Measurements from ENCODE around the gene ITSN1.
"Not testable (repeated sequence)": the region's sequence is repeated elsewhere in the genome, so short reads cannot be mapped to it uniquely, and the experiment has no call there.

The ITSN1 gene

DNA sequence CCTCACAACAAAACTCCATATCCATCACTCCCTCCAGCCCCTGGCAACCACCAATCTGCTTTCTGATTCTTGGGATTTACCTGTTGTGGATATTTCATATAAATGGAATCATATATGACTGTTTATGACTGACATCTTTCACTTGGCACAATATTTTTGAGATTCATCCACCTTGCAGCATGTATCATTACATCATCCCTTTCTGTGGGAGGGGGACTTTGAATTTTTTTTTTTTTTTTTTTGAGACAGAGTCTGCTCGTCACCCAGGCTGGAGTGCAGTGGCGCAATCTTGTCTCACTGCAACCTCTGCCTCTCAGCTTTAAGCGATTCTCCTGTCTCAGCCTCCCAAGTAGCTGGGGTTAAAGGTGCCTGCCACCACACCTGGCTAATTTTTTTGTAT, 128.2 kb downstream of the ITSN1 start:
- no peak for DNase-seq (ENCODE audit: low read depth)

DNA sequence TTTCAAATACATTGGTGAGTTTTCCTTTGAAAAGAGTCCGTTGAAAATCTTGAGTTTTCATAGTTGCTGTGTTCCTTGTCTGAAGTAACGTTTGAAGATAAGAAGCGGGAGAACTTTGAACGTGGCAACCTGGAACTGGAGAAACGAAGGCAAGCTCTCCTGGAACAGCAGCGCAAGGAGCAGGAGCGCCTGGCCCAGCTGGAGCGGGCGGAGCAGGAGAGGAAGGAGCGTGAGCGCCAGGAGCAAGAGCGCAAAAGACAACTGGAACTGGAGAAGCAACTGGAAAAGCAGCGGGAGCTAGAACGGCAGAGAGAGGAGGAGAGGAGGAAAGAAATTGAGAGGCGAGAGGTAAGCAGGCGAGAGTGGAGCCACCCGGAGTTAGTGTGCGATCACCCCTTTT, 129.7 kb downstream of the ITSN1 start:
- no peak for DNase-seq (ENCODE audit: low read depth)

DNA sequence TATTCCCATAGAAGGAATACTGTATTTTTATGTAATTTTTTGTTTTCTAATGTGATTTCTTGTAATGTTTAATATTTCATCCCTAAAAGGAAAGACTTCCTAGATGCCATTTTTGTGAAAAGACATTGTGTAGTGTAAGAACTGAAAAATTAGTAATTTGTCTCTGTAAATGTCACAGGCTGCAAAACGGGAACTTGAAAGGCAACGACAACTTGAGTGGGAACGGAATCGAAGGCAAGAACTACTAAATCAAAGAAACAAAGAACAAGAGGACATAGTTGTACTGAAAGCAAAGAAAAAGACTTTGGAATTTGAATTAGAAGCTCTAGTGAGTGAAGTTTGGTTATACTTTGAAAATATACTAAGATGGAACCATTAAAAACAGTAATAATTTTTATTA, 132.2 kb downstream of the ITSN1 start:
- no peak for DNase-seq (ENCODE audit: low read depth)

DNA sequence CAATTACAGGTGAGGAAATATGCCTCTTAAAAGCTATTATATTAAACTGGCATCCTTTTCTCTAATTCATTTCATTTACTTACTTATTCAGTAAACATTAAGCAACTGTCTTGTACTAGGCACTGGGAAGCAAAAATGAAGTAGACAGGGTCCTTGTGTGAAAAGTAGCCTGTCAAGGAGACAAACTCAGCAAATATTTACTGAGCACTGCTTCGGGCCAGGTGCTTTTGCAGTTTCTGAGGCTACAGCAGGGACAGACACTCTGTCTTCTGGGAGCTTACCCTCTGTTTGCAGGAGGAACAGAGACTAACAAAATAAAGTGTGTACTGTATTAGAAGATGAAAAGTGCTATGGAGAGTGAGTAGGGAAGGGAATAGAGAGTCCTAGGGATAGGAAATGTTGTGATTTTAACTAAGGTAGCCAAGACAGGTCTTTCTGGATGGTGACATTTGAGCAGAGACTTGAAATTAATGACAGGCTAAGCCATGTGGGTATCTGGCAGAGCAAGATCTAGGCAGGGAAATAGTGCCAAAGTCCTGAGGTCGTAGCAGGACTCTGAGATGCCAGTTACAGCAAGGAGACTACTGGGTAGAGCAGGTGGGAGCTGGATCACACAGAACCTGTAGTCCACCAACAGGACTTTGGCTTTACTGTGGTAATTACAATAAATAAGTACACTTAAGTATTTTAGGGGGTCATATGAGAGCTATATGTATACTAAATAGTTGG, 133.0 kb downstream of the ITSN1 start:
- DNase-seq (ENCODE audit: low read depth) = no peak

DNA sequence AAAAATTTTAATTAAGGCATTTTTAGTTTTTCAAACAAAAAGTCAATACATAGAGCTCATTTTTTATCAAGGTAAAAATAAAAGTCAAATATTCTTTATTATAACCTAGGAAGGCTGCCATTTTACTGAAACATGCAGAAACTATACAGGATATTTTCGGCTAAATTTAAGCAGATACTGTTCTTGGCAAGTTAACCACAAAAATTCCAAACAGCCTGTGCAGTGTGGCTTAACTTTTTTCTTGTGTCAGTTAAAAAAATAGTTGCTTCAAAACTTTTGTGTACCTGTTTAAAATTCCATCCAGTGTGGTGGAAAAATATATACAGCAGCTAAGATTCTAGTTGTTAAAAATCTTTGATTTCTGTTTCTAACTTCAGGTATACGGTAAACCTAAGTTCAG, 138.3 kb downstream of the ITSN1 start:
- no peak for DNase-seq (ENCODE audit: low read depth)

DNA sequence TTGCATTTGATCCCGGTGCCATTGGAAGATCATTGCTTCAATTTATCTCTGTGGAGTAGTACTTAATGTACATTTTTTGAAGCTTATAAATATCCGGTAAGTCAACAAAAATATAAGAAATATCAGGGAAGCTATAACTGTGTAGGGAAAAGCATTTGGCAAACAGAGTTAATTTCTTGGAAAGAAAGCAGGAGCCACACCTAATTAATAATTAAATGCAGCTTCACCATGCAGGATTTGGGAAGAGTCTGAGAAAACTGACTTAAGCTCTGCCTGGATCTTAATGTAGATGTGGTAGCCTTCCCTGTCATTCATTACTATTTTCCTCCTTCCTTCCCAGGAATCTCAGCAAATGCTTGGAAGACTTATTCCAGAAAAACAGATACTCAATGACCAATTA, 138.8 kb downstream of the ITSN1 start:
- no peak for DNase-seq (ENCODE audit: low read depth)

DNA sequence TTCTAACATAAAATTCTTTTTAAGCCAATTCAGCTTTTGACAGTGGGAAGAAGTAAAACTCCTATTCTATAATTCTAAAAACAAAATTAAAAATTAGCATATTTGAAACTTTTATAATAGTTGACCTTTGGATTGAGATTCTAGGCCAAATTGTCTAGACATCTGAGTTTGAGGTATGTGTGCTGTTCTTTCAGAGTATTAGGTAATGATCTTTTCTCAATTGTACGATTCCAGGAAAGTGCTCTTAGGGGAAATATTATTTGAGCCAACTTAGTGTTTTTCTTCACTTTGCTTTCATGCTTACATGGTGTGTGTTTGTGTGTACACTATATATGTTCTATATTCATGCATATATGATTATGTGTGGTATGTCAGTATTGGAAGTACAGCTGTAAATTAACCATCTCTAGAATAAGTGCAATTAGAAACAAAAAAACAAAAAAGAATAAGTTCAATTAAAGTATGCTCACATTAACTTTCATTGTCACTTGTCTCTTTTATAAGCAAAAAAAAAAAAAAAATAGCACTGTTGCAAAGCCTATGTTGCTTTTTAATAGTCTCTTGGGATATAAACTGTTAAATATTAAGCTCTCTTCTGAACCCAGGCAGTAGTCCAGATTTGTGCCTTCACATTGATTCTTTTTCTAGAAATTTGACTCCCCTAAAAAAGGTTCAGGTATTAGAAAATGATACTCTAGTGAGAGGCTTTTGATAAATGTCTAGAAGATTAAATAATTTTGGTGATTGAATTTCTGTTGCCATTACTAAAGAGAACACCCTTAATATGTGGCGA, 141.1 kb downstream of the ITSN1 start:
- DNase-seq (ENCODE audit: low read depth) = no peak

DNA sequence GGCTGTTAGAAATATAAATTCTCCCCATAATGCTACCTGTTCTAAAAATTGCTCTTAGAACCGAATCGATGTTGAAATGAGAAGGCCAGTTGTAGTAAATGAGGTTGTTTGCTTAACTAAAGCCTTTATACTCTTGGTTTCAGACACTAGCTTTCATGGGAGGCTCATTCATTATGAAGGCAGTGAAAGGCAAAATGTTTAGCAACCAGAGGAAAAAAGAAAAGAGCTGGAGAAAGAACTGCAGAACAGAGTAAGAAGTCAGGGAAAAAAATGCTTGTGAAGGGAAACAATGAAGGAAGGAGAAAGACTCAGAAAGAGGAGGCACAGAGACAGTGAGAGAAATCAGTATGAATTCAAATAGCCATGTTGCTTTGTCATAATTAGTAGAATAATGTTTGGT, 145.1 kb downstream of the ITSN1 start:
- no peak for DNase-seq (ENCODE audit: low read depth)

DNA sequence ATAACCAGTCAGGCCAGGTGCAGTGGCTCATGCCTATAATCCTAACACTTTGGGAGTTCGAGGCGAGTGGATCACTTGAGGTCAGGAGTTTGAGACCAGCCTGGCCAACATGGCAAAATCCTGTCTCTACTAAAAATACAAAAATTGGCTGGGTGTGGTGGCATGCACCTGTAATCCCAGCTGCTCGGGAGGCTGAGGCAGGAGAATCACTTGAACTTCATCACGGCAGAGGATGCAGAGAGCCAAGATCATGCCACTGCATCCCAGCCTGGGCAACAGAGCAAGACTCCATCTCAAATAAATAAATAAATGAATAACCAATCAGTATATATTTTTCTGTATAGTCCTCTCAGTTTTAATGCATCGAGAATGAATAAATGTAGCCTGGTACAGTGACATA, 146.1 kb downstream of the ITSN1 start:
- not testable (repeated sequence) for DNase-seq (ENCODE audit: low read depth)

DNA sequence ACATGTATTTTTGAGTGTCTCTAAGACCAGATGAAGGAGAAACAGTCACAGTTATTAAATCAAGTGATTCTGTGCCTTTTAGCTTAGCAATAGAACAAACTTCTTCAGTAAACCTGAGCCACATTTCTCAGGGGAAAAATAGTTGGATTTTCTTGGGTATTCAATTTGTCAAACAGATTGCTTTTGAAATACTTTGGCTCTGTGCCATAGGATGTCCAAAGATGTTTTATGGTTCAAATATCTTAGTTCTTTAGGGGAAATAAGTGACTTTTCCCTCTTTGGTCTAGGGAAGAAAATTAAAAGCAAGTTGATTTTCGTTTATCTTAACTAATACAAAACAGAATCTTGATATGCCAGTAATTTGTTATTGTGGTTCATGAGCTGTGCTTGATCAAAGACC, 147.4 kb downstream of the ITSN1 start:
- no peak for DNase-seq (ENCODE audit: low read depth)

DNA sequence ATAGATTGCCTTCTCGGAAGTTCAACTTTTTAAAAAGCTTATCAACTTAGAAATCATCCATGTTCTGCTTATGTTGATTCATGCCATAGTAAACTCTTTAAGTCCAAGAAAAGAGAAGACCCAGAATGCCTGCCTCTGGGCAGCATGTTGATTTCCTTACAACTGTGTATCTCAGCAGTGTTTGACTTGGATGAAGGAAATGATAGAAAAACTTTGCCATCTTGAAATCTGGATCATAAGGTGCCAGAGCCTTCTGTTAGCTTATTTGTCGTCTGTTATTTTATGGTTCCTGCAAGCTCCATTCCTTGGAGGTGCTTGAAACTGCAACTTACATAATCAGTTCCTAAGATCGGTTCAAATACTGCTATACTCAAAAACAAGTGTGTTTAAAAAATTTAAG, 148.8 kb downstream of the ITSN1 start:
- DNase-seq (ENCODE audit: low read depth) = no peak

DNA sequence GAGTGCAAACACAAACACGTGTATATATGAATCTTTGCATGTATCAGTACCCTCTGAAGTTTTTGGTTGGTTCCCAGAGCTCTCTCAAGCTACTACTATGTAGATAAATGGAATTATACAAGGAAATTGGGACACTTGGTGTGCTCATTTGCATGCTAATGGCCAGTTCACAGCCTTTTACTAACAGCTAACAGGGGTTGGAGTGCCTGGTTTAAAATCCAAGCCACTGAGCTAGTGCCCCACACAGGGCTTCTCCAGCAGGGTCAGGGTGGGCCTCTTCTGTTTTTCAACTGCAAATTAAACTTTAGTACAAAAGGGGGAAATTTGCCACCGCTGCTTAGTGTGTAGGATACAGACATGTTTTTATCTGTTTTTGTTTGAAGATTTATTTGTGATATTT, 152.3 kb downstream of the ITSN1 start:
- no peak for DNase-seq (ENCODE audit: low read depth)

DNA sequence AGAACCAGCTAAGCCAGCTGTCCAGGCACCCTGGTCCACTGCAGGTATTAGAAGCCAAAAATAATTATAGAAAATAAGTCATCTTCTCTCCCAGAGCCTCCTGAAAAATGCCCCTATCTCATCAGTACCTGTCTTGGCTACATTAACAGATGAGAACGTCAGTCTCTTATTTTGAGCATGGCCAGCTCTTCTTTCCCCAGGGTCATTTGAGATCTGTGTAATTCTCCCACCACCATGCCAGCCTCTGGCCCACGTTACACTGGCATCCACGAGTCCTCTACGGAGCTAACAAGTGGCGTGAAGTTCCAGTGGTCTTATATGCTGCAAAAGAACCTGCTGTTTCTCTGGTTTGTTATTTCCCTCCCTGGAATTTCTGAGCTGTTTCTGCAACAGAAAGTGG, 155.3 kb downstream of the ITSN1 start:
- no peak for DNase-seq (ENCODE audit: low read depth)

DNA sequence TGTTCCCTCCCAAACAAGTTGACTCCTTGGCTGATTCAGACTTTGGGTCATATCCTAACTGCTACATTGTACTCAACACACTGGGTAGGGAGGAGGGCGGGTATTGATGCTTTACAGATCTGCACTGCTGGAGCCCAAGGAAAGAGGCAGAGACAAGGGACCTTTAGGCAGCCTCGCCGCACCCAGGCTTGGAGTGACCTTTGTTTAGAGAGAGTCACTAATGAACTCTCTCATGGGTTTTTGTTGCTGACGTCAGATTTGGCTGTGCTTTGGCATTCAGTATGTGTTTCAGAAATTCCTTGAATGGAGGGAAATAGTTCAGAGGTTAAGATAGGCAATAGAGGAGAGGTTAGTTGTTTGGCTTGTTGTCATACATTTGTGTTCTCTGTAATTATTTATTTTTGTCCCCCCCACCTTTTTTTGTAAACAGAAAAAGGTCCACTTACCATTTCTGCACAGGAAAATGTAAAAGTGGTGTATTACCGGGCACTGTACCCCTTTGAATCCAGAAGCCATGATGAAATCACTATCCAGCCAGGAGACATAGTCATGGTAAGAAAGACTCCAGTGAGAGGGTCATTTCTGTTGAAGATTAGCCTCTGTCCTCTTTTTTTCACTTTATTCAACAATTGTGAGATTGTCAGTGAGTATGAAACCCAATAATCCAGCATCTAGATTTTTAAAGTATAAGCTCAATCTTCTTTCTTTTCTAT, 157.2 kb downstream of the ITSN1 start:
- DNase-seq (ENCODE audit: low read depth) = no peak

DNA sequence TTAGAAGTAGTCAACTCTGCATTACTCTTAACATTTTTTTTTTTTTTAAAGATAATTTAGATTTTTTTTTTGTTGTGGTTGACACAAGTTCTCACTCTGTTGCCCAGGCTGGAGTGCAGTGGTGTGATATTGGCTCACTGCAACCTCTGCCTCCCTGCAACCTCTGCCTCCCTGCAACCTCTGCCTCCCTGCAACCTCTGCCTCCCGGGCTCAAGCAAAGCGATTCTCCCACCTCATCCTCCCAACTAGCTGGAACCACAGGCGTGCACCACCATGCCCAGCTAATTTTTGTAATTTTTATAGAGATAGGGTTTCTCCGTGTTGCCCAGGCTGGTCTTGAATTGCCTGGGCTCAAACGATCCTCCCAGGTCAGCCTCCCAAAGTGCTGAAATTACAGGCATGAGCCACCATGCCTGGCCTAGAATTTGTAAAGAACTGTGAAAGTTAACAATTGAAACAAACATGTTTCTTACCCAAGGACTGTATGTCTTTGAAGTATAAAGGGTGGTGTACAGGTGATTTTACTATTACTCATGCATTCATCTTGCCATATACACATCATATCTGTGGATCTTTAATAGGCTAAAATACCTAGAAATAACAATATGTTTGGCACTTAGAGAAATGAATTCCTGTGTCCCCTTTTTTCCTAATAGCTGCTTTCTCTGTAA, 158.6 kb downstream of the ITSN1 start:
- DNase-seq (ENCODE audit: low read depth) = no peak

DNA sequence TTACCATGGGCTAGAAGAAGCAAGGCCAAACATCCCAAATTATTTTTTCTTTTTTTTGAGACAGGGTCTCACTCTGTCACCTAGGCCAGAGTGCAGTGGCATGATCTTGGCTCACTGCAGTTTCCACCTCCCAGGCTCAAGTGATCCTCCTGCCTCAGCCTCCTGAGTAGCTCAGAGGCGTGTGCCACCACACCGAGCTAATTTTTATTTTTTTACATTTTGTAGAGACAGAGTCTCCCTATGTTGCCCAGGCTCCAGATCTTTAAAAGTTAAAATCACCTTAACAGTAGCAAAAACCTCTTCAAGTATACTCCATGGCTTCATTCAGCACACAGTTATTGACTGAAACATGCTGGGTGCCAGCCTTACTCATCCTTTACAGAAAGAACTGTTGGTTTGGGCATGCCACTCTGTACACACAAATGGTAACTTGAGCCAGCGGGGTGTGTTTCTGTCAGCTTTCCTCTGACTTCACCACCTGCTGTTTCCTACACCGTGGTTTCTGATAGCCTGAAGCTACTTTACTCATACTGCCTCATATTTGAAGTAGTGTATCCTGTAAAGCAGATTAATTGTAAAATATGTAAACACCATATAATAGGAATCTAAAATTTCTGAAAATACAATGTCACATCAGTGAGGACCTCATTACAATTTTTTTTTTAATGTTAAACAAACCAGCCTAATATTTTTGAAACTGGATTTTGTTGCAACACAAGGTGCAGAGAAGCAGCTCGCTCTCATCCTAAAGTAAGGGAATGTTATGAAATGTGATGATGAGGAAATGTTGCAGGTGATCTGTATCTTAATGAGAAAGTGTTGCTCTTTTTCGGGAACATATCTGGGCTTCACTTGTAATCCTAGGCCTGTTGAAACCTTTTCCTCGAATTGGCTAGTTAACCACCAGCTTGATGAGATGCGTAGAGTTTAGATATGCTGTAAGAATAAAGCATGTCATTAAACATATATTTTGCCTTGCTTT, 159.4 kb downstream of the ITSN1 start:
- no peak for DNase-seq (ENCODE audit: low read depth)

DNA sequence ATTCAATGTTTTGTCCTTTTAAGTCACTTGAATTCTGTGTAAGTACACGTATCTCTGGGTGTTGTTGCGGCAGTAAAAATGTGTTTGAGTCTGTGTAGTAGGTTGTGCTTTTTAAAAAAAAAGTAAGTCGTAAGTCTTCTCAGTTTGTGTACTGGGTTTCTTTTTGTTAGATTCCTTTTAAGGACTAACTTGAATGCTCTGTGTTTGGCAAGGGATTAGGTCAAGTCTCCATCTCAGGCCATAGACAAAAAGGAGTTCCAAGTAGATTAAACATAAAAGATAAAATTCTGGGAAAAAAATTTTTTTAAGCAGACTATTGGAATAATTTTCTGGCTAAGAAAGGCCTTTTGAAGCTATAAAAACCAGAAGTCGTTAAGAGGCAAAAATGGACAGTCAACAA, 160.2 kb downstream of the ITSN1 start:
- no peak for DNase-seq (ENCODE audit: low read depth)

DNA sequence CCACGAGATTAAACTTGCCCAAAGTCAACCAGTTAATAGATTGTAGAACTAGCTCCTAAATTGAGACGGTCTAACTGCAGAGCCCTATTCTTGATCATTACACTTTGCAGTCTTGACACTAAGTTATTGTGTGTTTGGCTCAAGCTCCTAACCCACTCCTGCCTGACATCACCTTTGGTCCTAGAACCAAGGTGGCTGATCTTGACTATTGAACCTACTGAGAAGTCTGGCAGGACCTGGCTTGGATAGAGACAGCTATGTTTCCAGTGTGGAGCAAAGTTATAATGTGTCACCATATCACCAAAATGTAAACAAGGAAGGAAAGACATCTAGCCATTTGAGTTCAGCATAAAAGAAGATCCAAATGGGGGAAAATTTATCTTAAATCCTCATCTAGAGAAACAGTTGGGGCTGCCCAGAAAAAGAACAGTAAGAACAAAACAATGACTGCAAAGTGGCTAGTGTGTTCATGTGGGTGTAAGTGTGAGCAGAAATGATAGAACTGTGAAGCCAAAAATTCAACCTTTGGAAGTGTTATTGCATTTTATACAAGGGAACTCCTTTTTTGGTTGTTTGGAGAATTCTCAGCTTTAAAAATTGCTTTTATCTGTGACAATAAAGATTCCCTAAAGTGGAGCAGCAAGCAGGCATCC, 166.5 kb downstream of the ITSN1 start:
- DNase-seq (ENCODE audit: low read depth) = no peak

DNA sequence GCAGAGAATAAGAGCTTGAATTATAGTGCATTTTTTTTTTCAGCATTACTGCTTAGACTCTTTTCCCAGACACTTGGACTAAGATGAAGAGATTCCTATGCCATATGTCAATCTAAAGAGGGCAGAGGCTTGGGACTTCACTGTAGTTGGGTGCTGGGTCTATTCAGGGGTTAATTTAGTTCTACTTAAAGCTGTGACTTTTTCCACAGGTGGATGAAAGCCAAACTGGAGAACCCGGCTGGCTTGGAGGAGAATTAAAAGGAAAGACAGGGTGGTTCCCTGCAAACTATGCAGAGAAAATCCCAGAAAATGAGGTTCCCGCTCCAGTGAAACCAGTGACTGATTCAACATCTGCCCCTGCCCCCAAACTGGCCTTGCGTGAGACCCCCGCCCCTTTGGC, 168.5 kb downstream of the ITSN1 start:
- no peak for DNase-seq (ENCODE audit: low read depth)

DNA sequence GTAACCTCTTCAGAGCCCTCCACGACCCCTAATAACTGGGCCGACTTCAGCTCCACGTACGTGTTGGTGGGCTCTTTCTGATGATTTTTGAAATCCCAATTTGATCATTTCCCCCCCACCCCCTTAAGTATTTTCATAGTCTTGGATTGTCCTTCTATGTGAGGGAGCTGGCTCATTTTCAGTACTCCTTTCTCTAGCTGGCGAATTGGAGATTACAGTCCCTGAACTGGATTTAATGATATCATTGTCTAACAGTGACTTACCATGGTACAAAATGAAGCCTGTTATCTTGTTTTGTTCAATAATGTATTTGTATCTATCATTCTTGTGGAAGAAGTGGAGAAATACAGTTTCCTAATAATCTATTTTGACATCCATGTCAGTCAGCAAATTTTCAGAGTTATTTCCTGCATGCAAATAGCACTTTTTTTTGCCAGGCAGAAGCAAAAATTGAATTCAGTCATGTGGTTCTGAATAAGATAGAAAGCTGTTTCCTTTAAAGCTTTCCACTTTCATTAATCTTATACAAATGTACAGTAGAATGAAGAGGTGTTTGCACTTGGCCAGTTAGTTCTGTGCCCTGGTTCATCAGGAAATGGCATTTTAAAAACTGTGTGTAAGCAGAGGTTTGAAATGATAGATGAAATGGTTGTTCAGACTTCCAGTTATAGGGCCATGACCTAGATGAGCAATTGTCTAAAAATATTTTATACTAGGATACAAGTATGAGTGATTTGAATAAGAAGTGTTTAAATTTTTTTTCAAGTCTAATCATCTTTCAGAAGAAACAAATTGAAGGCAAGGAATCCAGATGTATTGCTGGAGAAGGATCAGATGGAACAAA, 169.1 kb downstream of the ITSN1 start:
- no peak for DNase-seq (ENCODE audit: low read depth)

All from activated T-cell treated with anti-CD3 and anti-CD28 coated beads for 1 hour (primary cell).